BE2C (cell line): Measurements from ENCODE around the gene HMG20A.

Source experiments
- DNase-seq: peaks from one replicate; pipeline ENCODE4 v3.0.0-alpha.2; 2020
- H3K27me3 ChIP-seq: fragments of 250-450 bp; sonication (Bioruptor Pico); 2 replicates; pipeline ENCODE4 v1.5.1; 2020; ENCODE audit warnings: mild to moderate bottlenecking
- H3K36me3 ChIP-seq: fragments of 250-450 bp; sonication (Bioruptor Pico); 2 replicates; pipeline ENCODE4 v1.5.1; 2020; ENCODE audit warnings: mild to moderate bottlenecking
- H3K4me1 ChIP-seq: fragments of 250-450 bp; sonication (Bioruptor Pico); 2 replicates; pipeline ENCODE4 v1.5.1; 2020
- H3K4me3 ChIP-seq: 2 replicates; pipeline ENCODE4 v1.5.1; 2011; ENCODE audit warnings: low read depth, low read length
- H3K9me3 ChIP-seq: fragments of 250-450 bp; sonication (Bioruptor Pico); 2 replicates; pipeline ENCODE4 v1.5.1; 2020
- CTCF ChIP-seq: IDR thresholded peaks from 2 replicates; pipeline ENCODE4 v1.5.1; 2012; ENCODE audit warnings: mild to moderate bottlenecking, low read depth, low read length

HMG20A gene

DNA sequence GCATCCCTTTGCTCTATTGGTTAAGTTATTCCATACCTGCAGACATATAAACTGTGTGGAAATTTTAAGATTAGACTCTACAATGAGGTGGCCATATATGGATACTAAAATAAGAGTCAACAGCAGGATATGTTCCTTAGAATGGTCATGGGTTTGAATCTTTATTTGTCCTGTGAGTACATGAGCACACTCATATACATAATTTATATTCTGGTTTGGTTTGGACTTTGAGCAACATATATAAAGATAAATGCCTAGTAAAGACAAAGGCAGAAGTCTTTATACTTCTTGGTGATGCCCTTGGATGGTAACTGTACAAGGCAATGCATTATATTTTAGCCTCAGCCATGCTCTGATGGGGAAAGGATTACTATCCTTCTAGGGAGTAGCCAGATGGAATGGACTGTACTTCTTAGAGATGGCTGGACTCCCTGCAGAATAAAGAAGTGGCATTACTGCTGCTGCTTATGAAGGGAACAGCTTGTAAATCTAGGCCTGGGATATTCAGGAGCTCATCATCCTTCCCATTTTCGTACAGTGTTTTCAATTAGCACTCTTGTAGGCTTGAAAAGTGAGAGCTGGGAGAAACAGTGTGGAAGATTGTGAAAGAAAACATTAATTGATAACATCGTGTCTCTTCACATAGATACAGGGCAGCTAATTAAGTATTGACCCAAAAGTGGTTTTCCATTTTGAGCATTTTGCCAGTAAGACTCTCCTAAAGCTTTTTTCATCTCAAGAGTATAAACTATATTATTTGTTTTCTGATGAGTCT, 60.4 kb downstream of the HMG20A start:
- no peak for DNase-seq
- Histone ChIP-seq H3K36me3 (peaks cover 24% of the 10 kb centered on the region), H3K9me3 (no peaks in the 10 kb centered on the region), H3K27me3 (no peaks in the 10 kb centered on the region), H3K4me1 (no peaks in the 10 kb centered on the region), H3K4me3 (no peak overlapping the region)
- TF ChIP-seq CTCF, result no peak

DNA sequence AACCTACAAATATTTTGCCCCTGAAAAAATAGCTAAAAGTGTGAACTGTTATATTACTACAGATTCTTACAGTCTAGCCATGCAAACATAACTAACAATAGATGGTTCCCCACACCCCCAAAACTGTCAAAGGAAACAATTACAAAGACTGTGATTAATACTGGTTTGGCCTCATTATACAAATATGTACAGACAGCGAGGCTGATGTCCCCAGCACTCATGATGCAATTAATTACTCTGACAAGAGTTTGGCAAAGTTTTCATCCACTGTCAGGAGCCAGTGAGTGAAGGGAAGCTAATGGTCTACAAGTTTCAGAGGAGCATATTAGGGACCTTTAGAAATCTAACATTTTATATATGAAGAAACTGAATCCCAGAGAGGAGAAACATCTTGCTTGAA, 61.0 kb downstream of the HMG20A start:
- H3K4me3 ChIP-seq, result no peak overlapping the region
- H3K4me1 ChIP-seq, result no peaks in the 10 kb centered on the region
- H3K9me3 ChIP-seq, result no peaks in the 10 kb centered on the region
- no peak for TF ChIP-seq CTCF
- H3K27me3 ChIP-seq, result no peaks in the 10 kb centered on the region
- H3K36me3 ChIP-seq, result peaks cover 24% of the 10 kb centered on the region
- DNase-seq, result no peak

- no peak for DNase-seq
- H3K9me3 ChIP-seq, result no peaks in the 10 kb centered on the region
- H3K4me1 ChIP-seq, result no peaks in the 10 kb centered on the region
- H3K27me3 ChIP-seq, result no peaks in the 10 kb centered on the region
- no peak for TF ChIP-seq CTCF
- H3K36me3 ChIP-seq, result peaks cover 22% of the 10 kb centered on the region
- no peak overlapping the region for H3K4me3 ChIP-seq
Observed at GRCh38 chr15:77482570-77482969, 61.9 kb downstream of the HMG20A start.

DNA sequence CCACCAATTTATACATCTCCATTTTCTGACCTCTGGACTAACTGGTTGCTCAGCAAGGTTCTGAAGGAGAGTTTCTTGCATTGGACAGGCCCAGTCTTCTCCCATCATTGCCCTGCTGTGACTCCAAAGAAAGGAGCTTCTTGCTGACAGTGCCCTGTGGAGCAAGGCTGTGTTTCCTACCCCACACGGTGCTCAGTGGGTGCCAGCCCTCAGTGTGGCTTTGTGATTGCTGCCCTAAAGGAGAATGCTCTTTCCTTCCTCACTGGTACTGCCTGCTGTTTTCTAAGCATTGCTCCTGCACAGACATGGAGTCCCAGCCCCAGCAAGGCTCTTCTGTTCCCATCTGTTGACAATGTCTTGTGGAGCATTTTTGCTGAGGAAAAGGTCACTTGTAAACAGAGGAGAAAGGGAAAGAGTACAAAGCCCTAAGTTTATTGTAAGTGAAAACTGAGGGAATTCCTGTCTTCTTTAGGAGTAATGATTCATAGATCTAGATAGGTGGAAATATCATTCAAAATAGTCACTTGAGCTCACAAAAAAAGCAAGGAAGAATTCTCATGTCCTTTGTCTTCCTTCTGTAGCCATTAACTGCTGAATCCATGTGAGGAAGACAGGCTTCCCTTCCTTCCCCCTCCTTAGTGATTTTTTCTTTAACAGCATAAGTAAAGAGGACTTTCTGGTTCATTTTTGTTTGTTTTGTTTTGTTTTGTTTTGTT, 62.9 kb downstream of the HMG20A start:
- DNase-seq, result no peak
- Histone ChIP-seq H3K9me3 (no peaks in the 10 kb centered on the region), H3K4me3 (no peak overlapping the region), H3K27me3 (no peaks in the 10 kb centered on the region), H3K4me1 (no peaks in the 10 kb centered on the region), H3K36me3 (peaks cover 22% of the 10 kb centered on the region)
- TF ChIP-seq CTCF, result no peak

- no peak for DNase-seq
- TF ChIP-seq CTCF, result no peak
- H3K4me3 ChIP-seq, result no peak overlapping the region
- no peaks in the 10 kb centered on the region for H3K4me1 ChIP-seq
- H3K9me3 ChIP-seq, result no peaks in the 10 kb centered on the region
- no peaks in the 10 kb centered on the region for H3K27me3 ChIP-seq
- peaks cover 11% of the 10 kb centered on the region for H3K36me3 ChIP-seq
Observed at GRCh38 chr15:77484994-77485393, 64.3 kb downstream of the HMG20A start.
